HL-60 (cell line): Measurements from ENCODE around the gene ANAPC5.
"Not testable (repeated sequence)": the region's sequence is repeated elsewhere in the genome, so short reads cannot be mapped to it uniquely, and the experiment has no call there.

ENCODE experiments used
- DNase-seq, 2 experiments: peaks; one replicate each; pipeline ENCODE4 v3.0.0-alpha.2; 2010 to 2020; ENCODE audit warnings: low read depth in 1 of 2, low spot score in 1 of 2
- H3K27ac ChIP-seq: fragments of 250-450 bp; sonication (Bioruptor Pico); replicated peaks from 2 replicates; pipeline ENCODE4 v1.5.1; 2020; ENCODE audit warnings: mild to moderate bottlenecking, moderate library complexity
- H3K27me3 ChIP-seq: fragments of 250-450 bp; sonication (Bioruptor Pico); 2 replicates; pipeline ENCODE4 v1.5.1; 2021; ENCODE audit warnings: mild to moderate bottlenecking, moderate library complexity; ENCODE audit not compliant: insufficient read depth, poor library complexity, severe bottlenecking
- H3K4me3 ChIP-seq: replicated peaks from 2 replicates; pipeline ENCODE4 v1.5.1; 2011; ENCODE audit warnings: mild to moderate bottlenecking, control low read depth, low read length; ENCODE audit not compliant: insufficient read depth
- CTCF ChIP-seq: IDR thresholded peaks from one replicate; pipeline ENCODE4 v1.5.1; 2011; ENCODE audit warnings: low read length, control low read depth, inconsistent platforms; ENCODE audit not compliant: insufficient read depth
- GABPA ChIP-seq: IDR thresholded peaks from 2 replicates; pipeline ENCODE4 v1.6.1; 2012; ENCODE audit warnings: low read depth
- POLR2AphosphoS5 ChIP-seq: IDR thresholded peaks from 2 replicates; pipeline ENCODE4 v1.6.1; 2012; ENCODE audit warnings: low read depth
- REST ChIP-seq: IDR thresholded peaks from 2 replicates; pipeline ENCODE4 v1.6.1; 2012; ENCODE audit warnings: low read depth; ENCODE audit not compliant: insufficient replicate concordance
- SPI1 ChIP-seq: IDR thresholded peaks from 2 replicates; pipeline ENCODE4 v1.6.1; 2012; ENCODE audit warnings: low read depth, mild to moderate bottlenecking, borderline replicate concordance

ANAPC5 gene

GRCh38 chr12:121285856-121286255, 66.4 kb downstream of the ANAPC5 start:
- TF ChIP-seq SPI1 (no peak), REST (no peak), POLR2AphosphoS5 (no peak), GABPA (no peak), CTCF (no peak)
- no peak for DNase-seq
- Histone ChIP-seq H3K27ac (peak overlapping the region; percentile 74), H3K27me3 (no peaks in the 10 kb centered on the region), H3K4me3 (no peak overlapping the region)

GRCh38 chr12:121284551-121285390, 67.4 kb downstream of the ANAPC5 start:
- Histone ChIP-seq H3K4me3 (no peak overlapping the region), H3K27ac (no peak overlapping the region; the same call in 1 of the 2 replicates), H3K27me3 (no peaks in the 10 kb centered on the region)
- TF ChIP-seq SPI1 (no peak), GABPA (no peak)
- DNase-seq: no peak

GRCh38 chr12:121283841-121284240, 68.4 kb downstream of the ANAPC5 start:
- no peak overlapping the region for H3K27ac ChIP-seq
- no peak for DNase-seq
- H3K27me3 ChIP-seq: no peaks in the 10 kb centered on the region
- TF ChIP-seq POLR2AphosphoS5 (no peak), REST (no peak), SPI1 (no peak), CTCF (no peak), GABPA (no peak)
- no peak overlapping the region for H3K4me3 ChIP-seq

- DNase-seq: no peak
- H3K4me3 ChIP-seq: no peak overlapping the region
- H3K27ac ChIP-seq: no peak overlapping the region
- TF ChIP-seq SPI1 (no peak), POLR2AphosphoS5 (no peak), GABPA (no peak), CTCF (no peak), REST (no peak)
- no peaks in the 10 kb centered on the region for H3K27me3 ChIP-seq
Observed at GRCh38 chr12:121283388-121283787, 68.8 kb downstream of the ANAPC5 start.

- not testable (repeated sequence) for H3K4me3 ChIP-seq, DNase-seq, H3K27me3 ChIP-seq, H3K27ac ChIP-seq
Observed at GRCh38 chr12:121282910-121283309, 69.3 kb downstream of the ANAPC5 start.
